Mammary epithelial cell (primary cell): ENCODE measurements around the gene NUP210.

ENCODE experiments used
- EZH2 ChIP-seq: IDR thresholded peaks from 2 replicates; pipeline ENCODE4 v1.6.1; 2012; ENCODE audit warnings: low read length, inconsistent platforms, borderline replicate concordance
- TF ChIP-seq, protein P1 (sequence below), 2 donors: IDR thresholded peaks in 1 of 2; conservative IDR thresholded peaks in 1 of 2; 2 replicates each; pipeline ENCODE4 v1.5.1; 2011 to 2012; ENCODE audit warnings: inconsistent platforms in 2 of 2, low read length in 2 of 2, mild to moderate bottlenecking in 2 of 2, control low read depth in 1 of 2, low read depth in 1 of 2; ENCODE audit not compliant: insufficient read depth in 1 of 2; ENCODE audit errors: extremely low read depth in 1 of 2

DNA sequence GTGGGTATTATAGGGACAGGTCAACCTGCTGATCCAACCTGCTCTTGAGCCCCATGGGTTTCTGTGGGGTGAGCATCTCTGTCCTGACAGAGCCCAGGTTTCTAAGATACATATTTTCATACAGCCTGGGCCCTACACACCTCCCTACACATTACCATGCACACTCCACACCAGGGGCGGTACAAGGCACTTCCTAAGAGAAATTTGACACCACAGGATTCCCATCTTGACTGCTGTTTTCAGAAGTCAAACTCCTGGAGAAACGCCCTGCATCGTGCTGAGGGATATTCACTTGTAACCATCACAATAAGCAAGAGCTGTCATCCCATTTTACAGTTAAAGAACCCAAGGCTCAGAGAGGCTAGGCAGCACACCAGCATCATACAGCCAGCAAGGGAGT, 50.1 kb downstream of the NUP210 start:
- TF ChIP-seq, protein P1, sequence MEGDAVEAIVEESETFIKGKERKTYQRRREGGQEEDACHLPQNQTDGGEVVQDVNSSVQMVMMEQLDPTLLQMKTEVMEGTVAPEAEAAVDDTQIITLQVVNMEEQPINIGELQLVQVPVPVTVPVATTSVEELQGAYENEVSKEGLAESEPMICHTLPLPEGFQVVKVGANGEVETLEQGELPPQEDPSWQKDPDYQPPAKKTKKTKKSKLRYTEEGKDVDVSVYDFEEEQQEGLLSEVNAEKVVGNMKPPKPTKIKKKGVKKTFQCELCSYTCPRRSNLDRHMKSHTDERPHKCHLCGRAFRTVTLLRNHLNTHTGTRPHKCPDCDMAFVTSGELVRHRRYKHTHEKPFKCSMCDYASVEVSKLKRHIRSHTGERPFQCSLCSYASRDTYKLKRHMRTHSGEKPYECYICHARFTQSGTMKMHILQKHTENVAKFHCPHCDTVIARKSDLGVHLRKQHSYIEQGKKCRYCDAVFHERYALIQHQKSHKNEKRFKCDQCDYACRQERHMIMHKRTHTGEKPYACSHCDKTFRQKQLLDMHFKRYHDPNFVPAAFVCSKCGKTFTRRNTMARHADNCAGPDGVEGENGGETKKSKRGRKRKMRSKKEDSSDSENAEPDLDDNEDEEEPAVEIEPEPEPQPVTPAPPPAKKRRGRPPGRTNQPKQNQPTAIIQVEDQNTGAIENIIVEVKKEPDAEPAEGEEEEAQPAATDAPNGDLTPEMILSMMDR (conservative IDR thresholded peaks at IDR 0.05 in 1 of 2, IDR thresholded peaks at IDR 0.05 in 1 of 2; ENCODE audit: extremely low read depth in 1 of 2, insufficient read depth in 1 of 2, low read depth in 1 of 2, low read length in 2 of 2) = no peak
- no peak for TF ChIP-seq EZH2
